Sigmoid colon (tissue), 4 donors: ENCODE data around the gene CDKN2AIPNL.

Experiments used
- CTCF ChIP-seq, 4 experiments: fragments of 450-650 bp in 3 of 4; fragments of 200-600 bp in 1 of 4; IDR thresholded peaks; one replicate each; pipeline ENCODE4 v1.5.1; 2016 to 2019; ENCODE audit warnings: antibody characterized with exemption in 4 of 4, mild to moderate bottlenecking in 3 of 4, moderate library complexity in 2 of 4
- POLR2AphosphoS5 ChIP-seq, 4 donors: sonication (generic); formaldehyde crosslinking; IDR thresholded peaks; one replicate each; pipeline ENCODE4 v1.6.1; 2017; ENCODE audit warnings: antibody characterized with exemption in 4 of 4

GRCh38 chr5:134411546-134412266 lies at the start of gene CDKN2AIPNL:
- TF ChIP-seq POLR2AphosphoS5 (IDR thresholded peaks at IDR 0.05) (peak; percentile 64 to 89 (median 86)), CTCF (IDR thresholded peaks at IDR 0.05) (peak; percentile 56 to 81 (median 74))
